Stimulated activated CD8-positive, alpha-beta memory T cell treated with anti-CD3 and anti-CD28 coated beads, Interleukin-12 subunit alpha, Interleukin-12 subunit beta, amount 100 ng/mL, for 24 hours (primary cell): ENCODE measurements around the gene CHD6.

Experiments
- DNase-seq: peaks from one replicate; pipeline ENCODE4 v3.0.0-alpha.2; 2020; ENCODE audit errors: extremely low read depth

The CHD6 gene

DNA sequence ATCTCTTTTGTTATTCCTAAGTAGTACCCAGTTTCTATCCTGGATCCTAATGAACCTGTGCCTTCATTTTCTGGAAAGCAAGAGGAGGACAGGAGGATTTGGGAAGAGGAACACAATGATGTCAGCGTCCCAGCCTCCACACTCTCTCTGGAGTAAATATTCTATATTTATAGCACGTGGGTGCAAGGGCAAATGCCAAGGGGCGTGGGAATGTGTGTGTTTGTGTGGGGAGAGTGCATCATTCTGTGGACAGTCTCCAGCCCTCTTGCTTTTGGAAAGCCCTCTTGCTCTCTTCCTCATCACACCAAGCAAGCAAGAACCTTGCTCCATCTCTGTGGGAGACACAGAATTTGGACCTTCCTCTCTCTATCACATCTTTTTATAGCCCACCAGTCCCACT lies 148.3 kb downstream of the CHD6 start:
- DNase-seq = no peak

DNA sequence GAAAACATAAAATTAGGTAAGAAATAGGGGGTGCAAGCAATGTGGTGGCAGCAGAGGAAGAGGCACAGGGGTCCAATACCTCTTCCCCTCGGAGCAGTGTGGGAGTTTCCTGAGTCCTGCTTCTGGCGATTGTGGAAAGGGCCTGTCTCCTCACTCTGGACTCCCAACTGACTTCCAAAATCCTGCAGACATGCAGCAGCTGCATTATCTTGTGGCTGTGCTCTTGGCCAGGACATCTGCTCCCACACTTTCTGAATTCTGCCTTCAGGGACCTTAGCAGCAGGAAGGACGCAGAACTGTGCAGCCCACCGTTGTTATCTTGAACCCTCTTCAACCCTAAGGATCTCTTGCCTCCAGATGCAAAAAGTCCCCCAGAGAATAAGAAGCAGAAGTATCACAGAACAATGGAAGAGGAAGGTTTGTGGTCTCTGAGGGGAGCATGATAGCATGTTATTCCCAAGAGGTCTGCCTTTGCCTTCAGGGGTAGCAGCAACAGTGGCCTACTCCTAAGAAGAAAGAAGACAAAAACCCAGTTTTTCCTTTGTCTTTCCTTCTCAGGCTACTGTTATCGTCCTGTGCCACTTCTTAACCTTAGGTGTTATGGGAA lies 149.1 kb downstream of the CHD6 start:
- no peak for DNase-seq

DNA sequence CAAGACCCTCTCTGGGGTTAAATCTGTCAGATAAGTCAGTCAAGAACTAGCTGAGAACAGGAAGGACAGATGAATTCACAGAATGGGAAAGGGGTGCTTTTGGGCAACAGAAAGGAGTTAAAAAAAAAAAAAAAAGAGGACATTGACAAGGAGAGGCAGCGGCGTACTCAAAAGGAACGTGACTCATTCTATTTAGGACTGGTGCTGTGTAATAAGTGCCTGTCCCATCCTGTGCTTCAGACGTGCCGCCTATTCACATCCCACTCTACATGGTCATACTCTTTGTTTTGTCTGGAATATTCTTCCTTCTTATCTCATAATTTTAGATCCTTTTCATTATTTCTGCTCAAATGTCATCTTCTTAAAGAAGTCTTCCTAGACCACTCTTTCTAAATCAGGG lies 150.5 kb downstream of the CHD6 start:
- DNase-seq = no peak

DNA sequence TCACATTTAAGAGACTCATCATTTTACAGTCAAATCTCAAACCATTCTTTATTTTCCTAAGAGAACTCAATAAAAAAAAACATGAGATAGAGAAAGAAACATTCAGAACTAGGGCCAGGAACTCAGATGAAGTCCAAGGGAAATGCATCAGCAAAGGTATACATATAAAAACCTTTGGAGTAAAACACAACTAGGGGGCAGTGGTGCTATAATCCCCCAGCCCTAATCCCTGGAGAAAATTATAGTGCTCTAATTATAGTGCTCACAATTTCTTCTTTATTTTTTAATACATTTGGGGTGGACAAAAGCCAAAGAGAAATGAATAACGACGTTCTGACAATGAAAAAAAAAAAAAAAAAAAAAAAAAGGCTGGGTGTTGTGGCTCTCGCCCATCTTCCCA lies 151.0 kb downstream of the CHD6 start:
- no peak for DNase-seq

DNA sequence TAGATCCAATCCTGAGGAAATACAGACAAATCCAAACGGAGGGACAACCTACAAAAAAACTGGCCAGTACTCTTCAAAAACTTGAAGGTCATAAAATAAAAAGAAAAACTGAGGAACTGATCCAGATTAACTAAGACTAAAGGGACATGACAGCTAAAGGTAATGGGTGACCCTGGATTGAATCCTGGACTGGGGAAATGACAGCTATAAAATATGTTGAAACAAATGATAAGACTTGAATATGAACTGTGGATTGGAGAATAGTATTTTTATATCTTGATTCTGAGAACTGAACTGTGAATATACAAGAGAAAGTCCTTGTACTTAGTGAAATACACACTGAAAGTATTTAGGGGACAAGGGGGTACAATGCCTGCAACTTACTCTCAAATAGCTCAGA lies 154.6 kb downstream of the CHD6 start:
- no peak for DNase-seq

DNA sequence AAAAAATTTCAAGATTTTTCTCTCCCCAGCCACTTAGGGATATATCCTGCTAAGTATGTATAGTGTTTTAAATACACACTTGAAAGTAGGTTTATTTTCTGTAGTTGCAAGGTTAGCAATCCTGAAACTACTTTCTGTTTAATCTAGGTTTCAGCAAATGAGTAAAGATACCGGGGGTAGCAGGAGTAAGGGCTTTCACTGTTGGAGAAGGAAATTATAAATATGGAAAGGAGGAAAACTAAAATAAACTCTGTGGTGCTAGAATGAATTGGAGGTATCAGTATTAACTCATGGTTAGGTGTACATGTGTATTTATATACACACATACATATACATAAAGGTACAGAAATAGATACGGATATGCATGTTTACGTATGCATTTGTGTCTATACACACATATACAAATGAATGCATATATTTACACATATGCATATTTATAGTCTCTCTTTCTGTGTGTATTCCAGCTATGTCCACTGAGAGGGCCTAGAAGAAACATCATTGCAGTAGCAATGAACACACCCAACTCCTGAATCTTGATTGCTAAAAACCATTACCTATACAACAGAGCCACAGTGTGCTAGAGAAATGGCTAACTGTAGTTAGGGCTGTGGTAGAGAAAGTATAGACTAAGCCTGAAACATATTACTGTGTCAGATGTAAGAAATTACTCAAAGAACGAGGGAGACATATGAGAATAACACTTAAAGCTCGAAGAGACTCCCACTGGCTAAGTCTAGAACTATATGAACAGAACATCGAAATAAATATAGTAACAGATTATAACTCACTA lies 155.6 kb downstream of the CHD6 start:
- DNase-seq = no peak

DNA sequence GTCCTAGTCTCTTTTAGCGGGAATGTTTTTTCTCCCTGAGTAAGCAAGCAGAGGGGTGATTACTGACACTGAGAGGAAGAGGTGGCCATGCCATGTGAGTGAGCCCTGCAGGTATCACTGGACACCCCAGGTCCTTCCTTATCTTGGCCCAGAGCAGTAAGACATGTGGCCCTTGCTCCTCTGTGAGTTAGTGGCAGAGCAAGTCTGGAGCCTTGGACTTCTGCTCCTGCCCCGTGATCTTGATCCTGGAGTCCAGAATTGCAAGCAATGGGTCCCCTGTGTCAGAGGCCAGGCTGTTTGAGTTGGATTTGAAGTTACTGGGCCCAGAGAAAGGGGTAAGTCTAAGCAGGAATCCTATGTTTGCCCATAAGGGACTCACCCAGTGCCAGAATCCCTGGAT lies 159.4 kb downstream of the CHD6 start:
- no peak for DNase-seq

DNA sequence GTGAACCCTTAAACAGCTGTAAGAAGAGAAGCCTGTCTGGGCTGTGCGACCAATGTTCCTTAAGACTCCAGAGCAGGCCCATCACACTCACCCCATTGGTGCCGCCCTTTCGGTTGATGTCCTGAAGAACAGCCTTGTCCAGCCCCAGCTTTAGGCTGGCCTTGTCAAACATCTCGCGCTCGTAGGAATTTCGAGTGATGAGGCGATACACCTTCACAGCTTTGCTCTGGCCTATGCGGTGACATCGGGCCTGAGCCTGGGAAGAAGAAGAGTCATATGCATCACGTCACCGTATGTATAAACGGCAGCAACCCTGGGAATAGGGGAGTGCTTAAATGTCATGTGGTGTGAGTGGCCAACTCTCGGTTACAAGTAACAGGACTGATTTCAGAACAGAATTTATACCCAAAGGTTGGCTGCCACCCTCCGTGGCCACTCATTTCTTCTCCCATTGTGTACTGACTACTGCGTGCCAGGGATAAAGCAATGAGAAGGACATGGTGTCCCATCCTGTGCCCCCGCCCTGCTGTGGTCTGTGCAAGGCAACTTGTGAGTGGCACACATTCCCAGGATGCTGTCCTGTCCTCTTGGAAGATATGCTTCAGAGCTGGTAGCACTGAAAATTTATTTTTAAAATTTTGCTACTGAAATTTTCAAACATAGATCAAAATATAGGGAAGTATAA lies 160.9 kb downstream of the CHD6 start:
- DNase-seq = no peak

DNA sequence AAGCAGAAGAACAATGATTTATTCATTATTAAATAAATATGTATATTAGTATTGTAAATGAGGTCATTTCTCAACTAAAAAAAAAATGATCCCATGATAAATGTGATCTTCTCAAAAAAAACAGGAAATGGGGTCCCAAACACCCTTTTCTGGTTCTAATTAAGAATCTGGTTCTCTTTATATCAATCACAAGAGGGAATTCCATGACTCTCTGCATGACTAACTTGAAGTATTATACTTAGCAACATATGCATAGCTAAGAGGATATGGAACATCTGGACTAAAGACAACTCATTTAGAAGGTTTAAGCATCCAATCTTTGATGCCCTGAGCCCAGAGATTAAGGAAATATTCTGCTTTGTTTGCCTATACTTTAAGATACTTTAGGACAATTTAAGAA lies 161.8 kb downstream of the CHD6 start:
- DNase-seq = no peak

DNA sequence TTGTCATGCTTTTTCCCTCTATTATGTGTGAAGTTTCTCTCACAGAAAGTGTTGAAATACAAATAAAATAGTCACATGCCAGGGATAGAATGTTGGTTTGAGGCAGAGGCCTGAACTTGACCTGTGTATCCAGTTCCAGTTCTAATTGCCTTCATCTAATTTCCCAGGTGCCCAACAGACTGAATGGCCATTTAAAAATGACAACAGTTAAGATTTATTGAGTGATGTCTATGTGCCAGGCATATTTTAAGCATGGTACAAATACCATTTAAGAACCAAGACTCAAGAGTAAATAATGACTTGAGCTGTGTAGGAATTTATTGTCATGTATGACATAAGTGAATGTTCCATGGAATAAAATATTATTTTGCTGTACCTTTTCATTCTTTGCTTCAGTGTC lies 163.9 kb downstream of the CHD6 start:
- DNase-seq = no peak

DNA sequence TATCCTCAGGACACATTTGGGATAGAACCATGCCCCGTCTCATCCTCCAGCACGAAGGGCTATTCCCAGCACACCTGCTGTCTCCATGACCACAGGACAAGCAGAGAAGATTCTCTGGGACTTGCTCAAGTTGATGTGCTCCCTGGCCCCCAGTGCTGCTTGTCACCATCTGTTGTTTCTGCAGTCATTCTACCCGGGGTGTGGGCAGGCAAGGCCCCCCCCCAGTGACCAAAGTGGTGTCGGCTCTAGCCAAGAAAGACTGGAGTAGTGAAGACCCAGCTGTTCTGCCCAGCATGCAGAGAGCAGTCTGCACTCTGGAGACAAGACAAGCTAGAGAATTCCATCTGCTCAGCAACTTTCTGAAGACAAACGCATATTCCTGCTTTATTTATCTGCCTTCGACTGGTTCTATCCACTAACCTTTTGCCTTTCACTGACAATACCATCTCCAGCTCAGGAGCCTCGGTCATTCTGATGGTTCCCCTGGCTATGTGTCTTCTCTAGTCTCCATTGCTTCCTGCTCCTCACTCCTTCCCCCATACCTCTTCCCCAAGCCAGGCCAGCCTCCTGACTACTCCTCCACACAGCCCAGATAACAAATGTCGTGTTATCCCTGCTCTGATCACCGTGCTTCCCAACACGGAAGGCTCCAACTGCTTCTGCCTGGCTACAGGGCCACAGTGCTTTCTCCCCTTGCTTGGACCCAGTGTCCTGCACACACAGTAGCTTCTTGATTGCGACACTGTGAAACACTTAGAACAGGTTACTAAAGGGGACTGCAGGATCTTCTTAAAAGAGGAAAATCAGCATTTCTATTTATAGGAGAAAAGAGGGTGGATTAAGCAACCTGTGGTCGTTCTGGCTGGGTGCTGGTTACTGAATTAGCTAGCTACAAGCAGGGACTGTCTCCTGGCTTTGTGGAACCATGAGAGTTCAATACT lies 164.9 kb downstream of the CHD6 start:
- no peak for DNase-seq

DNA sequence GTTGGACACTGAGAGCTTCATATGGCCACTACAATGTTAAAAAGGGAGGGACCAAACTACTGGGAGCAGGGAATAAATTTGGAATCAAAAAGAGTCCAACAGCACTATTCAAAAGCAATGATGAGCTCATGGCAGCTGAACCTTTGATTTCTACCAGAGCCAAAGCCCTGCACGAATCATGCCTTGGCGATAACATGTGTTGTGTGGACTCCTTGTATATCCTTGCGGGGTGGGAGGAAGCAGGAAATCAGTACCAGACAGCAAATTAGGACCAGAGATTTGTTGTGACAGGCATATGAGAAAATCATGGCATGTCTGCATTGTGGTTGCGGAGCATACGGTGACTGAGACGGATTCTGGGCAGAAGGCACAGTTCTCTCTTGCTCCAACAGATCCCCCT lies 166.0 kb downstream of the CHD6 start:
- DNase-seq = no peak

DNA sequence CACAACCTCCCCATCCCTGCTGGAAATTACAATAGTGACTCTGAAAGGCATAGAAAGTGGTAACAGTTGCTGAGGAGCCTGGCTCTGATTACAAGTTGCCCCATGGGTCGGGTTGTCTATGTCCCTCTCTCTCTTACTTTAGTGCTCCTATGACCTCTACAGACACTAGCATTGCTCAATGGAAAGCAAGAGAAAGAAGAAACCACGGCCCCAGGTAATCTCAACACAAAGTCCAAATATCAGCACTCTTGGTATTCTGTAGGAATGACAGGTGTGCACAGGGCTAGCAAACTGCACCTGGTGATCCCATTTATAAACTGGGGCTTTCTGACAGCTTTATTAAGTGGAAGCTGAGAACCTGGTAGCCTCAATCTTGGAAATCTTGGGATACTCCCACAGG lies 171.2 kb downstream of the CHD6 start:
- DNase-seq = no peak

DNA sequence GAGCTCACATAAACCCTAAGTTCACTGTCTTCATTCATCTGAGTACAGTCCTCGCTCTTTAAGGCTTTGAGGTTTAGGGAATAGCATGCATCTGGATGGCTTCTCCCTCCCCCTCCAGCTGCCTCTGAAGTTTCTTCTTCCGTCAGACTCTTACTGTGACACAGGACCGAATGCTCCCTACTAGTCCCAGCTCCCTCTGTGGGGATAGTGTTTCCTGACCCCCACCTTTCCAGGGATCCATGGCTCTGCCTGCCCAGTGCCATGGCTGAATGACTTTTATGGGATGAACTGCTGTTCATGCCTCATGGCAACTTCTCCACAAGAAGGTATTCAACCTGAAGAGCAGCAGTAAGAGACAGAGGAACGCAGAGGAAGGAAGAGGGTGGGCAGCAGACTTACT lies 171.7 kb downstream of the CHD6 start:
- DNase-seq = no peak

DNA sequence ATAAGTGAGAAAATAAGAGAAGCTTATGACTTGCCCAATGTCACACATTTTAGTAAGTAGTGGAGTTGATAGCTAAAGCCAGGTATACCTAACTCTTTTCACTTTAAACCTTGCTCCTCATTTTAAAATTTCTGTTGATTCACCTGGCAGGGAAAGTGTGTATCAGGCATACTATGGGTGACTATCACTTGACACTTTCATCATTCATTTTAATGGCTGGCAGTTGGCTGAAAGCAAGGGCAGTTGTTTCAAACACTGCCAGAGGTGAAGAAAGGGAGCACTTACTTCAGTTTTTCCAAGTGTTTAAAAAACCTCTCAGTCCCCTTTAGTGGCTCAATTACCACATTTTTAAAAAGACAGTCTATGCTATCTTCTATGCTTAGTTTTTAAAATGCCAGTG lies 173.4 kb downstream of the CHD6 start:
- no peak for DNase-seq

DNA sequence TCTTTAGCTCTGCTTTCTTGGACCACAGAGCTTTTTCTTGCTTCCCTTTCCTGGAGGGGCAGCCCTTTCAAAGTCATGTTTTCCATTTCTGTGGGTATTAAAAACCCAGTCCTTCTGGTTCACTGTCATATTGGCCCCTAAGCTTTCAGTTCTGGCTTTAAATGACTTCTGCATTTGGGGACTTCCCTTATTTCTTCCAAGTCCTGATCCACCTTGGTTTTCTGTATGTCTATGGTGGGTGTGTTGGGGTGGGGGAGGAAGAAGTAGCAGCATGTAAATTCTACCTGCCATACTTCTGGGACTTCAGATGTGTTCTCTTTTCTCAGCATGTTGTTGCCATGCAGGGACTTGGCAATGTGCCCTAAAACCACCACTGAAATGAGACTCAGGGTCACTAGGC lies 174.5 kb downstream of the CHD6 start:
- no peak for DNase-seq

DNA sequence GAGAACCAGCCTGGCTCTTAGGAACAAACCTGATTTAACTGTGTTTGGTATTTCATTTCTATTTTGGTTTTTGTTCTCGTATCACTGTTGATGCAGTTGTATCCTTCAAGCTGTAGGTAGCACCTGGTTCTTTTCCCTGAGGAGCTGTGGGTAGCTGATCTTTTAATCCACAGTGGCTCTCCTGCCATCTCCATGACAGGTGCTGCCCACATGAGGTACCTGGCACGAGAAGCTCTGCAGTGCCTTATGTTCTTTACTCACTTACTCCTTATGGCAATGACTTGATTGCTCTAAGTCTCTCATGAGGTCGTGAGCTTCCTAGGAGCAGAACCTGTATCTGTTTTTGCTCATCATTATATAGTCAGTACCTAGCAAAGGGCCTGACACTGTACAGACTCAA lies 177.3 kb downstream of the CHD6 start:
- DNase-seq = no peak

DNA sequence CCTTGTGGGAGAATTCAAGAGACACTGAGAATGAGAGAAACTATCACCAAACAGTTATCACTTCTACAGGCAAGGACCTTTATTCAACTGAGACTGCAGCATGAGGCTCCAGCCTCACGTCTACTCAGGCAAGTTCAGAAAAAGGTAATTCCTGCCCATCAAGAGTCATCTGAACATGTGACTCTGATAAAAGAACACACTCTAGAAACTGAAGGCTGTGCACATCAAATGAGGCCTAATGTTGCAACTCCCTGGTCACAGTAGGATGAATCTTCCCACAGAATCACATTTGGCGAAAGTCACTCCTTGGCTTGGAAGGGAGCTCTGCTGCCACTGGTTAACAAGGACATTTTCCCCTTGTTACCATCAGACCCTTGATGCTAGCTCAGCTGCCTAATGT lies 180.3 kb downstream of the CHD6 start:
- DNase-seq = no peak

DNA sequence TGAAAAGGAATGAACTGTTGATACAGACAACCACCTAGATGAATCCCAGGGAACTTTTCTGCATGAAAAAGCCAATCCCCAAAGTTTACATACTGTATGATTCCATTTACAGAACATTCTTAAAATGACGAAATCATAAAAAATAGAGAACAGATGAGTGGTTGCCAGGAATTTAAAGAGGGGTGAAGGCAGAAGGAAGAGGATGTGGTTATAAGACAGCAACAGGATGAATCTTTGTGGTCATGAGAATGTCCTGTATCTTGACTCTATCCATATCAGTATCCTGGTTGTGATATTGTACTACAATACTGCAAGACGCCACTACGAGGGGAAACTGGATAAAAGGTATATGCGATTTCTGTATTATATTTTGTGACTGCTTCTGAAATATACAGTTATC lies 181.5 kb downstream of the CHD6 start:
- no peak for DNase-seq

DNA sequence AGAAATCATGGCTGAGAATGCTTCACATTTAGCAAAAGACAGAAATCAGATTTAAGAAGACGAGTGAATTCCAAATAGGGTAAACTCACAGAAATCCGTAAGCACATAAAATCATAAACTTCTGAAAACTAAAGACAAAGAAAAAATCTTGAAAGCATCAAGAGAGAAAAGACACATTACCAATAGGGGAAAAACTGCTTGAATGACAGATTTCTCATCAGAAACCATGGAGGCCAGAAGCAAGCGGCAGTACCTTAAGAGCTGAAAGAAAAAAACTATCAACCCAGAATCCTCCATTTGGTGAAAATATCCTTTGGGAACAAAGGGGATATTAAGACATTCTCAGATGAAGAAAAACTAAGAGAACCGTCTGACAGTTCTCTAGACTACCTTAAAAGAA lies 185.0 kb downstream of the CHD6 start:
- no peak for DNase-seq

DNA sequence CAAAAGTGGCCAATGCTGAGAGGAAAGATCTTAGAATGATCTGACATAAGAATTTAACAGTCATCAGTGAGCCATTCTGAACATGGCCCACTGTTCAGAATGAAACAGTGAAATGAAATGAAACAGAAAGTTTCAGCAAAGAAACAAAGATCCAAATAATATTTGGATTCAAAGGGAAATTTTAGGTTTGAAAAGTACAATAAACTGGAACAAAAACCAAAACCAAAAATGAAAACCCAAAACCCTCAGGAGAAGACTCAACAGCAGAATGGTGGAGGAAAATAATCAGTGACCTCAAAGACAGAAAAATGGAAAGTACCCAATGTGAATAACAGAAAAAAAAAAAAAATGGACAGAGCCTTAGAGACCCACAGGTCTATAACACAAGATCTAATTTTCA lies 185.4 kb downstream of the CHD6 start:
- no peak for DNase-seq

DNA sequence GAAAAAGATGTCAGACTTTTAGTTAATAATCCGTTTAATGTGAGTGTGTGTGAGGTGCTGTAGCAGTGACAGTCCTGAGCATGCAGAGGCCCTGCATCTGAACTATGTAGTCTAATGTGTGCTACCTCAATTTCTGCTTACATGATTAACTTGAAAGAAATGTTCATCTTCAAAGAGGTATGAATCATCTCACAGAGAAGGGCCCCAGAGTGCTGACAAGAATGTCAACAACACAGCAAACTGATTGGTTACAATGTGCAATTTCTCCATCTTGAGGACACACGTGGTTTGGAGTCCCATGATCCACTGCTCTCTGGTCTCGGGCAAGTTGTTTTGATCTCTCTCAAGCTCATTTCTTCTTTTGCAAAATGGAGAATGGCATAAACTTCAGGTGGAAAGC lies 189.9 kb downstream of the CHD6 start:
- no peak for DNase-seq
